OCI-LY3 (cell line): ENCODE data around the gene MEN1.

Experiments
- H2AFZ ChIP-seq: fragments of 200-600, 300-600 bp; shearing (Covaris generic); 2 replicates; pipeline ENCODE4 v1.6.0; 2014; ENCODE audit warnings: antibody characterized with exemption, low read depth, low read length
- H3K27ac ChIP-seq: fragments of 200-600, 300-600 bp; sonication (generic); 2 replicates; pipeline ENCODE4 v1.5.1; 2014; ENCODE audit warnings: mild to moderate bottlenecking, low read length, moderate library complexity, mixed read lengths
- H3K27me3 ChIP-seq: fragments of 200-600, 300-600 bp; sonication (generic); 2 replicates; pipeline ENCODE4 v1.6.1; 2014; ENCODE audit warnings: low read depth, low read length, mixed read lengths
- H3K36me3 ChIP-seq: fragments of 200-600, 300-600 bp; sonication (generic); replicated peaks from 2 replicates; pipeline ENCODE3; 2014; ENCODE audit warnings: low read depth, low read length, mixed read lengths
- H3K4me1 ChIP-seq: fragments of 300-600, 200-600 bp; sonication (generic); 2 replicates; pipeline ENCODE4 v1.6.1; 2014; ENCODE audit warnings: low read length, mixed read lengths
- H3K4me2 ChIP-seq: fragments of 200-600, 300-600 bp; sonication (generic); 2 replicates; pipeline ENCODE4 v1.6.1; 2014; ENCODE audit warnings: low read length, mixed read lengths
- H3K4me3 ChIP-seq: fragments of 300-600, 200-600 bp; sonication (generic); 2 replicates; pipeline ENCODE4 v1.5.1; 2014; ENCODE audit warnings: antibody characterized with exemption, mild to moderate bottlenecking, low read length, moderate library complexity
- H3K79me2 ChIP-seq: fragments of 300-600, 200-600 bp; shearing (Covaris generic); 2 replicates; pipeline ENCODE4 v1.6.1; 2014; ENCODE audit warnings: mild to moderate bottlenecking, low read length, mixed read lengths
- H3K9ac ChIP-seq: fragments of 300-600, 200-600 bp; shearing (Covaris generic); 2 replicates; pipeline ENCODE4 v1.6.0; 2014; ENCODE audit warnings: mild to moderate bottlenecking, low read length, moderate library complexity
- H3K9me3 ChIP-seq: fragments of 200-600, 300-600 bp; shearing (Covaris generic); 2 replicates; pipeline ENCODE4 v1.6.1; 2014; ENCODE audit warnings: low read length, mixed read lengths; ENCODE audit not compliant: insufficient read depth
- H4K20me1 ChIP-seq: fragments of 200-600, 300-600 bp; sonication (generic); 2 replicates; pipeline ENCODE4 v1.6.1; 2016; ENCODE audit warnings: low read length, mixed read lengths; ENCODE audit not compliant: insufficient read depth
- EZH2phosphoT487 ChIP-seq: fragments of 200-600 bp; shearing (Covaris generic); IDR thresholded peaks from 2 replicates; pipeline ENCODE4 v1.6.1; 2018; ENCODE audit warnings: antibody characterized with exemption, mixed run types, low read depth
- TF ChIP-seq, protein P1 (sequence below): fragments of 200-600, 300-600 bp; sonication (generic); IDR thresholded peaks from 2 replicates; pipeline ENCODE4 v1.5.1; 2014; ENCODE audit warnings: antibody characterized with exemption, low read length, low read depth

Gene MEN1

DNA sequence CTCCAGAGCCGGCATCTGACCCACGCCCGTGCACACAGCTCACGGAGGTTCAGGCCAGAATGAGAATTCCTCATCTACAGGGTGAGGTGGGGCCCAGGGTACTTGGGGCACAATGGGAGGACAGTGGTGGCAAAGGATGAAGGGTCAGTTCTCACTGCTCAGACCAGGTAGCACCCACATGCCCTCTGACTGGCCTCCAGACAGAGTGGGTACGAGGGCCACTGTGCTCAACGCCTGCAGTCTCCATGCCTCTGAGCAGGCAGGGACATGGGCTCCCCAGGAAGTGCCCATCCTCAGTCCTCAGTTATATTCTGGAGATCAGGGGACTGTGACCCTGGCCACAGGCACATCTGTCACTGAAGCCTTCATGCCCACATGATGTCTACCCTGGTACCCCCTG is 47.1 kb upstream of the MEN1 start:
- peaks cover 47% of the 10 kb centered on the region for H3K79me2 ChIP-seq

DNA sequence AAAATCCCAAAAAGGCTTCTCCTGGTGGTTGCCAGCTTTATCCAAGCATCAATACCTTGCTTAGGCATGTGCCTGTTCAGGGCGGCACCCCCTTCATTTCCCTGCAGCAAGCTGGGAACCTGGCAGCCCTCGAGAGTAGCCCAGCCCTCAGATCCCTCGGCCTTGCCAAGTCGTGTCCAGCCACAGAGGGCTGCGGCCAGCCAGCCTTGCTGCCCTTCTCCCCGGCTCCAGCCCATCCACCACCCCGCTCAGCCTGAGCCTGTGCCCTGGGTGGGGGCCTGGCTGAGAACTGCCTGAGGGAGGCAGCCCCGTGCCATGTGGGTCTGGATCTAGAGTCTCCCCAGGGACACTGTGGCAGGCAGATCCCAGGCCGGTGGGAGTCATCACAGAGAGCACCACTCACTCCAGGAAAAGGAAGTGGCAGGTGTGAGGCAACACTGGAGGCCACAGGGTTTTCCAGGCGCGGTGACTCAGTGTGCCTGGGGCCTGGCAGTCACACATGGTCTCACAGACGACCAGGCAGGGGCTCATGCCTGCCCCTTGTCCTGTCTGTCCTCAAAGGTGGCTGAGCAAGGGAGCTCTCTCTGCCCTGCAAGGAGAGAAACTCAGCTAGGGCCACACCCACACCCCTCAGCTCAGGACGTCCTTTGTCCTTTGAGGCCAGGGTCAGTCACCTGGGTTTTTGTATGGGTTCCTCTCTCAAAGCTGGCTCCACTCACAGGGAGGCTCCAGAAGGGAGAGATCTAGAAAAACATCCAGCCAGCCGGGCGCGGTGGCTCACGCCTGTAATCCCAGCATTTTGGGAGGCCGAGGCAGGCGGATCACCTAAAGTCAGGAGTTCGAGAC is 46.3 kb upstream of the MEN1 start:
- Histone ChIP-seq H3K4me1 (peaks cover 92% of the 10 kb centered on the region), H3K4me2 (peak overlapping the region; percentile 38)

More for the DNA sequence above, 47.1 kb upstream of the MEN1 start:
- no peak overlapping the region for H3K27ac ChIP-seq
- H4K20me1 ChIP-seq: no peaks in the 10 kb centered on the region
- H3K36me3 ChIP-seq: peaks cover 40% of the 10 kb centered on the region
- peaks cover 92% of the 10 kb centered on the region for H3K4me1 ChIP-seq
- TF ChIP-seq, protein P1, sequence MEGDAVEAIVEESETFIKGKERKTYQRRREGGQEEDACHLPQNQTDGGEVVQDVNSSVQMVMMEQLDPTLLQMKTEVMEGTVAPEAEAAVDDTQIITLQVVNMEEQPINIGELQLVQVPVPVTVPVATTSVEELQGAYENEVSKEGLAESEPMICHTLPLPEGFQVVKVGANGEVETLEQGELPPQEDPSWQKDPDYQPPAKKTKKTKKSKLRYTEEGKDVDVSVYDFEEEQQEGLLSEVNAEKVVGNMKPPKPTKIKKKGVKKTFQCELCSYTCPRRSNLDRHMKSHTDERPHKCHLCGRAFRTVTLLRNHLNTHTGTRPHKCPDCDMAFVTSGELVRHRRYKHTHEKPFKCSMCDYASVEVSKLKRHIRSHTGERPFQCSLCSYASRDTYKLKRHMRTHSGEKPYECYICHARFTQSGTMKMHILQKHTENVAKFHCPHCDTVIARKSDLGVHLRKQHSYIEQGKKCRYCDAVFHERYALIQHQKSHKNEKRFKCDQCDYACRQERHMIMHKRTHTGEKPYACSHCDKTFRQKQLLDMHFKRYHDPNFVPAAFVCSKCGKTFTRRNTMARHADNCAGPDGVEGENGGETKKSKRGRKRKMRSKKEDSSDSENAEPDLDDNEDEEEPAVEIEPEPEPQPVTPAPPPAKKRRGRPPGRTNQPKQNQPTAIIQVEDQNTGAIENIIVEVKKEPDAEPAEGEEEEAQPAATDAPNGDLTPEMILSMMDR: no peak
- H3K4me3 ChIP-seq: no peak overlapping the region
- H3K27me3 ChIP-seq: no peaks in the 10 kb centered on the region
- H2AFZ ChIP-seq: no peak overlapping the region
- no peak overlapping the region for H3K4me2 ChIP-seq
- H3K9ac ChIP-seq: no peak overlapping the region
- no peaks in the 10 kb centered on the region for H3K9me3 ChIP-seq

GRCh38 chr11:64855596-64856304 is 45.4 kb upstream of the MEN1 start:
- H2AFZ ChIP-seq: no peak overlapping the region
- H3K9me3 ChIP-seq: no peaks in the 10 kb centered on the region
- H3K36me3 ChIP-seq: peaks cover 40% of the 10 kb centered on the region
- H3K4me3 ChIP-seq: peak overlapping the region; percentile 3; the same call in 1 of the 2 replicates
- TF ChIP-seq, protein P1: no peak
- no peak for TF ChIP-seq EZH2phosphoT487
- no peaks in the 10 kb centered on the region for H3K27me3 ChIP-seq
- peak overlapping the region; percentile 6; the same call in 1 of the 2 replicates for H3K9ac ChIP-seq
- peak overlapping the region; percentile 99 for H3K27ac ChIP-seq
- H4K20me1 ChIP-seq: no peaks in the 10 kb centered on the region
- H3K4me1 ChIP-seq: peaks cover 93% of the 10 kb centered on the region
- H3K79me2 ChIP-seq: peaks cover 34% of the 10 kb centered on the region
- peak overlapping the region; percentile 91 for H3K4me2 ChIP-seq

More for the DNA sequence above, 46.3 kb upstream of the MEN1 start:
- Histone ChIP-seq H3K27me3 (no peaks in the 10 kb centered on the region), H3K36me3 (peaks cover 40% of the 10 kb centered on the region), H3K9ac (peak overlapping the region; percentile 14; the same call in 1 of the 2 replicates), H3K27ac (no peak overlapping the region; the same call in 1 of the 2 replicates), H2AFZ (no peak overlapping the region), H4K20me1 (no peaks in the 10 kb centered on the region), H3K79me2 (peaks cover 40% of the 10 kb centered on the region), H3K4me3 (no peak overlapping the region), H3K9me3 (no peaks in the 10 kb centered on the region)
- TF ChIP-seq, protein P1: no peak
- TF ChIP-seq EZH2phosphoT487: no peak
